Fibroblast of villous mesenchyme (primary cell): ENCODE measurements around the gene LRRC53. TPM values are rescaled to one million over a fixed set of nuclear protein-coding genes. Genes with fewer than 3 reads are reported as not detected.

Experiments
- DNase-seq: peaks from one replicate; pipeline ENCODE4 v3.0.0-alpha.2; 2010; ENCODE audit warnings: low read depth
- H3K4me3 ChIP-seq: 2 replicates; pipeline ENCODE4 v1.5.1; 2011; ENCODE audit warnings: low read depth, mild to moderate bottlenecking, low read length
- CTCF ChIP-seq: IDR thresholded peaks from 2 replicates; pipeline ENCODE4 v1.5.1; 2012; ENCODE audit warnings: low read depth, mild to moderate bottlenecking, low read length; ENCODE audit not compliant: insufficient read depth
- total RNA-seq: library from RNA; depleted of rRNA; stranded (reverse); fragments of >200 nt; gene quantifications from 2 replicates; pipeline ENCODE4 v1.2.3, GENCODE V29; 2012

The LRRC53 gene
- total RNA-seq, 1 donor, result not detected

DNA sequence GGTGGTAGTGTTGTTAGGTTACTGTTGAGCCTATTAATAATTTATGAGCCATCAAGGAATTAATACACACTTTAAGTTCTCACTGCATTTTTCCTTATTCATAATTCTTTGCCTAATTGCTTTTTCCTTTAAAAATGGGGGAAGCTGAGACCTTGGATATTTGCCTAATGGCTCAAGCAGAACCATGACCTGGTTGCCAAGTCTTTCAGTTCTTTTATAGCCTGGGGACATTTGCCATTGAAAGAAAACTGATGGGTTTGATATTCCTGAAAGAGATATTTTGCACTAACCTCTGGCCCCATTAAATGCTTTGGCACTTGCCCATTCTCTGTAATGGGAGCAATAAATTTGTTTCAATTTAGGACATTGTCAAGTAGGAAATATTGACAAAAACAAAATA lies 18.5 kb upstream of the LRRC53 start:
- no peak overlapping the region for H3K4me3 ChIP-seq
- no peak for TF ChIP-seq CTCF
- DNase-seq, result no peak

GRCh38 chr1:74528123-74528522 lies 15.7 kb upstream of the LRRC53 start:
- TF ChIP-seq CTCF, result no peak
- H3K4me3 ChIP-seq, result no peak overlapping the region
- DNase-seq, result no peak

DNA sequence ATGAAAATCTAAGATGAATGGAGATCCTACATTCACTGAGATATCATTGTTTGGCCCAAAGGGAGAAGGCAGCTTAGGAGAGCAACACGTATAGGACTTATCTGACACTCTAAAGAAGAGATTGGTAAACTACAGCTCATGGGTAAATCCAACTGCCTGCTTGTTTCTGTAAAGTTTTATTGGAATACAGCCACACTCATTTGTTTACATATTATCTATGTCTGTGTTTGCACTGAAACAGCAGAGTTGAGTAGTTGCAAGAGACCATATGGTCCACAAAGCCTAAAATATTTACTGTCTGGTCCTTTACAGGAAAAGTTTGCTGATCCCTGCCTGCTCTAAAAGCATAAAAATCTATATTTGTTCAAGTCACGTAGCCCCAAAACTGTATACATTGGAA lies 14.3 kb upstream of the LRRC53 start:
- H3K4me3 ChIP-seq, result no peak overlapping the region
- DNase-seq, result peak; percentile 23
- no peak for TF ChIP-seq CTCF

- H3K4me3 ChIP-seq, result no peak overlapping the region
- DNase-seq, result no peak
- TF ChIP-seq CTCF, result no peak
Measured at GRCh38 chr1:74523873-74524480, 11.6 kb upstream of the LRRC53 start.

DNA sequence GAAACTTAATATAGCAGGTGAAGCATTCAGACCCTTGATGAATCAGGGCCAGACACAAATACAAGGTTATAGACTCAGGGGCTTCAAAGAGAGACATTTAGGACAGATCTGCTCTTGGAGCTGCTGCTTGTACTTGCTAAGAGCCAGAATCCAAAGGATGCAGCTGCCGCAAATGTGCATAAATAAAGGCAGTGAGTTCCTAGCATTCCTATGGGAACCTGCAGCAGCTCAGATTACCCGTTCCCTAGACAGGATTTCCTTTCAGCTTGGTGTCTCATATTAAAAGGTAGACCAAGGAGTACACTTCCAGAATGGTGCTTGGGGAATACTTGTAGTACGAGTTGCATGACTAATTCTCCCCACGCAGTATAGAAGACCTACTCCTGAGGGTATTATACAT lies 9.7 kb upstream of the LRRC53 start:
- no peak overlapping the region for H3K4me3 ChIP-seq
- no peak for DNase-seq
- no peak for TF ChIP-seq CTCF

- no peak for DNase-seq
- H3K4me3 ChIP-seq, result no peak overlapping the region
- TF ChIP-seq CTCF, result no peak
Measured at GRCh38 chr1:74517599-74518051, 5.2 kb upstream of the LRRC53 start.

GRCh38 chr1:74513411-74514300 lies 1.2 kb upstream of the LRRC53 start:
- no peak overlapping the region for H3K4me3 ChIP-seq

More at GRCh38 chr1:74513411-74514300, 1.2 kb upstream of the LRRC53 start:
- TF ChIP-seq CTCF, result no peak
- peak; percentile 3 for DNase-seq
